ENCODE results near the gene PSMD14.
"Not testable (repeated sequence)": the region's sequence is repeated elsewhere in the genome, so short reads cannot be mapped to it uniquely, and the experiment has no call there.

The PSMD14 gene

GRCh38 chr2:161332371-161332967 is 24.2 kb downstream of the PSMD14 start:
- DNase-seq: no peak

- no peak for DNase-seq
These were observed 27.4 kb downstream of the PSMD14 start for GRCh38 chr2:161335626-161336025.

GRCh38 chr2:161337247-161337646 is 29.0 kb downstream of the PSMD14 start:
- no peak for DNase-seq

- not testable (repeated sequence) for DNase-seq
These were observed 31.3 kb downstream of the PSMD14 start for GRCh38 chr2:161339532-161339931.

DNA sequence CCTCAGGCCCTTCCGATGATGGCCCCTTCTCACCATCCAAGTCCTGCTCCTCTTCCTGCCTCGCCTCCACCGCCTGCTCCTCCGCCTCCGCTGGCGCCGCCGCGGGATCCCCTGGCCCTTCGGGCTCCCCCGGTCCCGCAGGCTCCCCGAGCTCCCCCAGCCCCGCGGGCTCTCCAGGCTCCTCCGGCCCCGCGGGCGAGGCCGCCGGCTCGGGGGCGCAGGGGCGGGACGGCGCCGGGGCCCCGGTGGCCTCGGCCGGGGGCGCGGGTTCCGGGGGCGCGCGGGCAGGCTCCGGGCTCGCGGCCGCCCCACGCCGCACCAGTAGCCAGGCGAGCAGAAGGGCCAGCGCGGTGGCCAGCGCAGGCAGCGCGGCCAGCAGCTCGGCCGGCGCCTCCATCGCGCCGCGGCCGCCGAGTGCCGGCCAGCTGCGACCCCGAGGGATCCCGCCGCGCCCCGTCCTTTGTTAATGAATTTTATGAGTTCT is 32.7 kb downstream of the PSMD14 start:
- DNase-seq: not testable (repeated sequence)

DNA sequence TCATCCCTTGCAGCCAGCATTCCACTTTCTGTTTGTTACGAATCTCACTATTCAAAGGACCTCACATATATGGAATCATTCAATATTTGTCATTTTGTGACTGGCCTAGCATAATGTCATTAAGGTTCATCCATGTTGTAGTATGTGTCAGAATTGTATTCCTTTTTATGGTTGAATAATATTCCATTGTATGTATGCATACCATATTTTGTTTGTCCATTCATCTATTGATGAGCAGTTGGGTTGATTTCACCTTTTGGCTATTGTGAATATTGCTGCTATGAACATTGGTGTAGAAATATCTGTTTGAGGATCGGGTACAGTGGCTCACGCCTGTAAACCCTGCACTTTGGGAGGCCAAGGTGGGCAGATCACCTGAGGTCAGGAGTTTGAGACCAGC is 35.0 kb downstream of the PSMD14 start:
- DNase-seq: no peak

- DNase-seq: no peak
These were observed 36.5 kb downstream of the PSMD14 start for GRCh38 chr2:161344692-161345091.

DNA sequence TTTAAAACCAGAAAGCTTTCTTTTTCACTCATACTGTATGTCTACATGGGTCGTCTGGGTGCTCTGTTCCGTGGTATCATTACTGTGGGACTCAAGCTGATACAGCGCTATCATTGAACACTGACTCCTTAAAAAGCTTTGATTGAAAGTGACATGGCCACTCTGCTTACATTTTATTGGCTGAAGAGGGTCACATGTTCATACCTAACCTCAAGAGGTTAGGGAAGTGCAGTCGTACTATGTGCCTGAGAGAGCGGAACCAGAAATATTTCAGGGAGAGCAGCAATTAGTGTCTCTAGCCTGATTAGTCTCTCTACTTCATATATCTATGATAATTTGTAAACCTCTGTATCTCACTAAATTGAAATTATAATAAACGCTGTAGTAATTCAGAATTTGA is 43.5 kb downstream of the PSMD14 start:
- no peak for DNase-seq

DNA sequence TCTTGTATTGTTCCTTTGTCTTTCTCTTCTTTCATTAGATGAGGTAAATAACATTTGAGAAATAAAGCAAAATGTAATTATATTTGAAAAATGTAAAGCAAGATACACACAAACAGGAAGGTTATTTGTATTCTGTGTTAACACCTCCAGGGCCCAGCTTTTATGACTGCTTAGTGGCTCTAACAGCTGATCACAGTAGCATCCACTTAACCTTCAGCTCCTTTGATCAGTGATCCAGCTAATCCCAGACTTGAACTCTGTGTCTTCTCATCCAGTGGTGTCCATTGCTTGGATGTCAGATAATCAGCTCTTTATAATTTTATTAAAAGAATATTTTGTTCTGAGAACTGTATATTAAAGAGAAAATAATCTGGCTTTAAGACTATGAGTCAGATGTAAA is 44.5 kb downstream of the PSMD14 start:
- DNase-seq: no peak

DNA sequence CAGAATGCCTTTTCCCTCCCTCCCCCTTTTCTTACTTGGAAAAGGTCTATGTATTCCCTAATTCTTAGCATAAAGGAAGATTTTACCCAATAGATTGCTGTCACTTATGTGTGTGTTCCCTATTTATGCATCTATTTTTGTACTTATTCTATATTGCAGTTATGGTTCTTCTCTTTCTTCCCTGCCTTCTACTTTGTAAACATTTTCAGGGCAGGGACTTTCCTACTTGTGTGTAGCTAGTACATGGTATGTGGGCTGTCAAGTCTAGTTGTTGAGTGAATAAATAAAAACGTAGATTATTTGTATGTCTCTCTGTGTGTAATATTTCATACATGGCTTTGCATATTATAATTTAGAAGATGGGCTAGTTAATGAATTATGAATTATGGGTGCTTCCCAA is 45.3 kb downstream of the PSMD14 start:
- no peak for DNase-seq

GRCh38 chr2:161354106-161354505 is 45.9 kb downstream of the PSMD14 start:
- DNase-seq: no peak

GRCh38 chr2:161355106-161355505 is 46.9 kb downstream of the PSMD14 start:
- DNase-seq: no peak

DNA sequence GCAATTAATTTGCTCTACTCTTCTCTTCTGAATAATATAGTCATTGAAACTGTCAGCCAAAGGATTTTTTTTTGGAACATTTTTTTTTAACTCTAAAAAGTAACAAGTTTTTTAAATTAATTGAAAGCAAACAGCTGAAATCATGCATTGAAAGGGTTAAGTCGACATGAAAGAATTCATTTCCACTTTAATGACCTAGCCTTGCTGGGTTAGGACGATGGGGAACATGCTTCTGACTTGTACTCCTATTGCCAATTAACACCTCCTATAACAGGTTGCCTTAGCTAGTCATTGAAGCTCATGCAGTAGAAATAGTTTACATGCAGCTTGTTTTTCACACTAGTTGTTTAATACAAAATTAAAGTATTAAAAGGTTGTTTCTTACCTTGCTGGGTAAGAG is 47.8 kb downstream of the PSMD14 start:
- no peak for DNase-seq

DNA sequence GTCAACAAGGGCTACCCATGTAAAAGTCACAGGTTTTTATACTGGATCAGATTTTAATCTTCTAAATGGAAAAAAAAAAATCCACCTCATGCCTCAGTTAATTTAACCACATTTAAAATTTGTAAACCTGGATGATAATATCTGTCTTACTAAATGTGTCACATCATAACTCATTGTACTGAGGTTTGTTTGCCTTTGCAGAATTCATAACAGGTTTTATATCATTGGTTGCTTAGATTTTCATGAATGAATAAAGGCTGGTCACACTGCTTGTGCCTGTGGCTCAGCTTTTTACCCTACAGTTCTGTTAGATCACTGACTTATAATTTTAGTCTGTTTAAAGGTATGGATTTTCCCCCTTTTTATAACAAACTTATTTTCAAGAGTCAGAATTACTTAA is 48.9 kb downstream of the PSMD14 start:
- DNase-seq: no peak

DNA sequence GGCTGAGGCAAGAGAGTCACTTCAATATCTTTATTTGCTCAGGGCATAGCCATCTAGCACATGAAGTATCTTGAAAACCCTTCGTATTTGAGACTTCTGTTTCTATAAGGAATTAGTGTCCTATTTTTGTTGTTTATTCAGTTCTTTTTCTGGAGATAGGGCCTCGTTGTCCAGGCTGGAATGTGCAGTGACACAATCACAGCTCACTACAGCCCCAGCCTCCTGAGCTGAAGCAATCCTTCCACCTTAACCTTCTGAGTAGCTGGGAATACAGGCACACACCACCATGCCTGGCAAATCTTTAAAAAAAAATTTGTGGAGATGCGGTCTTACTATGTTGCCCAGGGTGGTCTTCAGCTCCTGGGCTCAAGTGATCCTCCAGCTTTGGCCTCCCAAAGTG is 50.6 kb downstream of the PSMD14 start:
- DNase-seq: no peak

GRCh38 chr2:161360095-161360654 is 52.0 kb downstream of the PSMD14 start:
- not testable (repeated sequence) for DNase-seq

DNA sequence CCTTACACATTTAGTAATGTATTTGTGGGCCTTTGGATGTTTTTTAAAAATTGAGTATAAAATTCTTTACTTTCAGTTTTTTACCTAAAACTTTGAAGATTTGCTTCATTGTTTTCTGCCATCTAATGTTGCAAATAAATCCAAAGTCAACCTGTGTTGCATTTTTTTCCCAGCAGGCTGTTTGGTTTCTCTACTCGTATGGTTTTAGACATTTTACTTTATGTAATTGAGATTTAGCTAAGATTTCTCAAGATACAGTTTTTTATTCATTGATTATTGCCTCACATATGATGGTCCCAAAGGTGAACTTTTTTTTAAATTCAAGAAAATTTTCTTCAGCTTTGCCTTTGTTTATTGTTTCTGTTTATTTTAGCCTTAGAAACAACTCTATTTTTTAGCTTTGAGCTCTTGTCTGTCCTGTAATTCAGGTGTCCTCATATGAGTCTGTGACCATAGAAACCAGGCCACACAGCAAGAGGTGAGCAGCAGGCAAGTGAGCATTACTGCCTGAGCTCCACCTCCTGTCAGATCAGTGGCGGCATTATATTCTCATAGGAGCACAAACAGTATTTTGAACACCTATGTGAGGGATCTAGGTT is 54.4 kb downstream of the PSMD14 start:
- no peak for DNase-seq

DNA sequence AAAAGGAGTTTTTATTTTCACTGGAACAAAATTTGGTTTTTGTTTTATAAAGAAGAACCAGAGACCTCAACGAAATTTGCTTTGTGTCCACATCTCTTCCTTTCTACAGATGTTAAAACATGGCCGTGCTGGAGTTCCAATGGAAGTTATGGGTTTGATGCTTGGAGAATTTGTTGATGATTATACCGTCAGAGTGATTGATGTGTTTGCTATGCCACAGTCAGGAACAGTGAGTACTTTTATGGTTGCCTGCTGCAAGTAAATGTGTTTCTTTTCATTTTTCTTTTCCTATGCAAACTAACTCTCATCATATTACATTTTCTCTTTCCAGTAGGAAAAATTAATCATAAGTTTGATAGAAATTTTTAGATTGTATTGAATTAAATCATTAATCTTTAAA is 59.5 kb downstream of the PSMD14 start:
- no peak for DNase-seq

GRCh38 chr2:161369311-161369710 is 61.1 kb downstream of the PSMD14 start:
- DNase-seq: no peak

GRCh38 chr2:161370981-161371380 is 62.8 kb downstream of the PSMD14 start:
- DNase-seq: no peak

GRCh38 chr2:161371869-161372268 is 63.6 kb downstream of the PSMD14 start:
- no peak for DNase-seq

DNA sequence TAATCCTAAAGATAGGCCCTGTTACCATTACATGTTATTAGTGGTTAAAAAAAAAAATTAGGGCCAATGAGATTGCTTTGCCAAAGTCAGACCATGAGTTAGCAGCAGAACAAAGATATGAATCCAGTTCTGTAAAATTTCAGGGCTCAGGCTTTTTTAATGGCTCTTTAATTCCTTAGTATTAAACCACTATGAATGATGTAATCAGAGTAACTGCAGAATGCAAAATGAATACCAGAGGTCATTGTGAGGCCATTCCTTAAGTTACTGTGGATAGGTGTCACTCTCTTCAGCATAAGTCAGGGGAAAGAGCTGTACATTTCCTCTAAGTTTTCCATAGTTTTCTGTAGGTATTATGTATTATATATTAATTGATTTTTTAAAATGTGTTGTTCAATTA is 65.7 kb downstream of the PSMD14 start:
- DNase-seq: no peak

DNA sequence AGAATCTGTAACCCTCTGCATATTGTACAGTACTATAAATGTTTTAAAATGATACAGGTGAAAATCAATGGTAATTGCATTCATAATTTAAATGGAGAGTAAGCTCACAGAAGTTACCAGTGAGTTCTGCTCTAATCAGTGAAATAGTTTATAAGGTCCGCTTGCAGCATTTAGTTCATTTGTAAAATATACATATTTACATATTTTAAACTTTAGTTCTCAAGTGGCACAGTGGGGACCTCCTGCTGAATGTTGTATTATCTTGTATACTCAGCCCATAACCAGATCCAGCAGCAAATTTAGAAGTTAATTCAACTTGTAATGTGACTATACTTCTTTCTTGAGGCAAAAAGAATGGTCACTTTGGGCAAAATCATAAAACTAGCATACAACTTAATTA is 66.2 kb downstream of the PSMD14 start:
- no peak for DNase-seq

DNA sequence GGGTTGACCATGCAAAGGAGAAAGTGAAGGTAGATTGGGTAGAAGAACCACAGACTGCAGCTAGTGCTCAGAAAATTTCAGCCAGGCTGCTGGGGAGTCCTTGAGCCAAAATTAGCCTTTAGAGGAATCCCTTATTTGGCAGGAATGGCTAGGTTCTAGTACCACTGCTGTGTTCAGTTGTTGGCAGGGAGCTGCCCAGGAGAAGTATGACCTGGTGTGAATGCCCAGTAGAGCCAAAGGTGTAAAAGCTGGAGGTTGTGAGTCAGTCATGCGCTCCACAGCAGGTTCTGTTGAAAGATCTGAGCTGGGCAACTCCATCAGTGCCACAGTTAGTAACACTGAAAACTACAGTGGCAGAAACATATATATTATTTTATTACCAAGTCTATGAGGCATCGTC is 71.5 kb downstream of the PSMD14 start:
- DNase-seq: no peak
